ENCODE results near the gene GABPA.

GABPA gene

DNA sequence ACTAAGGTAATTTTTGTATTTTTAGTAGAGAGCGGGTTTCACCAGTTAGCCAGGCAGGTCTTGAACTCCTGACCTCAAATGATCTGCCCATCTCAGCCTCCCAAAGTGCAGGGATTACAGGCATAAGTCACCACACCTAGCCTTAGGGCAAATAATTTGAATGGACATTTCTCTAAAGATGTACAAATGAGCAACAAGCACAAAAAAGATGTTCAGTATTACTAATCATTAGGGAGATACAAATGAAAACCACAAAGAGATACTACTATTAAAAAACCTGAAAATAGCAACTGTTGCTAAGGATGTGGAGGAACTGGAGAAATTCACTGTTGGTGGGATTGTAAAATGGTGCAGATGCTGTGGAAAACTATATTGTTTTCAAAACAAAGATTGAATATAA is 79.1 kb downstream of the GABPA start:
- DNase-seq: no peak

DNA sequence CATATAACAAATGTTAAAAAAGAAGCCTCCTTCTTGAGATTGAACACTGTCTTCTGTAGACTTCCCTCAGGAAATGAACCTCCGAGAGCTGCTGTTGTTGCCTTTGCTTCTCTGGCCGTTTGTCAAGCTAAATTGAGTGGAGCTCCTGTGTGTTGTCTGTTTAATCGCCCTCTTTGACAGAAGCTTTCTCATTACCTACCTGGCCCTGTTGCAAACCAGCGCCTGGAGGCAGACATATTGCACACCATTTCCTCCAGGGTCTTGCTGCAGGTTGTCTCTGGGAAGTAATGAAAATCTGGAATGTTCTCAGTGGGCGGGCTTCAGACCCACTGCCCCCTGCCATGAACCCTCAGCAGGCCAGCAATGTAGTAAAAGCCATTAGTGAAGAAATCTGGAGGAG is 83.3 kb downstream of the GABPA start:
- no peak for DNase-seq

DNA sequence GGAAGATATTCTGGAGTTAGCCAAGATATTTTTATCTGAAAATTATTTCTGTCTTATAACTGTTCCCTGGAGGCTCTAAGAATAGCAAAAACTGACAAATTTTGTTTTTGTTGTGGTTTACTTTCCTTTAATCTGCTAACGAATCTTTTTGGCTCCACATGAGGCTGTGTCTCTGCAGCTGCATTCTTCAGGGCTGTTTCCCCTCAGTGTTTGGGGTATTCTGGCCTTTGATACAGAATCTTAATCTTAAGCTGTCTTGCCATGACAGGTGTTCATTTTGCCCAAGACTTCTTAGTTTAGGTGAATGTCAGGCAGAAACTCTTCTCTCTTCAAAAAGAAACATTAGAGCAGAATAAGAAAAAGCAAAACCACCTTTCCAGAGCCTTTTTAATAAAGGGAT is 83.8 kb downstream of the GABPA start:
- DNase-seq: no peak

Measured in NCI-H1694 treated with DMSO at 0.1 percent for 48 hours (cell line).